ENCODE results near the gene HSPB1.

Gene HSPB1

GRCh38 chr7:76302347-76303201 is at the start of gene HSPB1:
HSPB1 (plus strand) TSS chr7:76302673; CDS start chr7:76302713, 40 bp downstream.
- Histone ChIP-seq H4K20me1 (ENCODE audit: insufficient read depth, low read length, poor library complexity, severe bottlenecking) (no peaks in the 10 kb centered on the region), H3K9ac (ENCODE audit: low read depth, low read length, poor library complexity, severe bottlenecking) (peak within 1 kb of the TSS; percentile 86), H3K4me1 (ENCODE audit: insufficient read depth, low read length, poor library complexity, severe bottlenecking) (peaks cover 15% of the 10 kb centered on the region), H3K4me3 (ENCODE audit: low read length, poor library complexity, severe bottlenecking) (peak within 1 kb of the TSS; percentile 75), H3K27me3 (ENCODE audit: insufficient read depth, low read length, poor library complexity, severe bottlenecking) (no peaks in the 10 kb centered on the region), H3F3A (ENCODE audit: low read depth) (no peaks in the 10 kb centered on the region), H2AFZ (ENCODE audit: low read length) (peak within 1 kb of the TSS; percentile 92), H3K9me3 (ENCODE audit: insufficient read depth, low read depth, low read length) (no peaks in the 10 kb centered on the region), H3K4me2 (ENCODE audit: low read depth, low read length, poor library complexity, severe bottlenecking) (peak within 1 kb of the TSS; percentile 81), H3K9me2 (replicated peaks; ENCODE audit: low read depth, low read length) (no peaks in the 10 kb centered on the region), H3K79me2 (ENCODE audit: insufficient read depth, low read length) (peaks cover 15% of the 10 kb centered on the region; the same call in 1 of the 2 replicates), H3K36me3 (ENCODE audit: insufficient read depth, low read length) (no peaks in the 10 kb centered on the region)
- TF ChIP-seq EZH2phosphoT487 (IDR thresholded peaks at IDR 0.05; ENCODE audit: borderline replicate concordance) (no peak), CTCF (conservative IDR thresholded peaks at IDR 0.05; ENCODE audit: low read length) (no peak)

GRCh38 chr7:76254781-76255180 is 47.7 kb upstream of the HSPB1 start:
- no peaks in the 10 kb centered on the region for H4K20me1 ChIP-seq (ENCODE audit: insufficient read depth, low read length, poor library complexity, severe bottlenecking)
- H3K4me3 ChIP-seq (ENCODE audit: low read length, poor library complexity, severe bottlenecking): no peak overlapping the region
- H3K4me1 ChIP-seq (ENCODE audit: insufficient read depth, low read length, poor library complexity, severe bottlenecking): no peaks in the 10 kb centered on the region
- no peaks in the 10 kb centered on the region for H3K9me3 ChIP-seq (ENCODE audit: insufficient read depth, low read depth, low read length)
- H3K27me3 ChIP-seq (ENCODE audit: insufficient read depth, low read length, poor library complexity, severe bottlenecking): no peaks in the 10 kb centered on the region
- H3K36me3 ChIP-seq (ENCODE audit: insufficient read depth, low read length): no peaks in the 10 kb centered on the region
- no peak overlapping the region for H3K9ac ChIP-seq (ENCODE audit: low read depth, low read length, poor library complexity, severe bottlenecking)
- no peaks in the 10 kb centered on the region for H3K9me2 ChIP-seq (replicated peaks; ENCODE audit: low read depth, low read length)
- no peak overlapping the region for H3K4me2 ChIP-seq (ENCODE audit: low read depth, low read length, poor library complexity, severe bottlenecking)
- no peaks in the 10 kb centered on the region for H3K79me2 ChIP-seq (ENCODE audit: insufficient read depth, low read length)
- TF ChIP-seq EZH2phosphoT487 (IDR thresholded peaks at IDR 0.05; ENCODE audit: borderline replicate concordance) (no peak), CTCF (conservative IDR thresholded peaks at IDR 0.05; ENCODE audit: low read length) (no peak)
- H2AFZ ChIP-seq (ENCODE audit: low read length): no peak overlapping the region
- no peaks in the 10 kb centered on the region for H3F3A ChIP-seq (ENCODE audit: low read depth)

- H3K9me2 ChIP-seq (replicated peaks; ENCODE audit: low read depth, low read length): no peaks in the 10 kb centered on the region
- no peaks in the 10 kb centered on the region for H3K27me3 ChIP-seq (ENCODE audit: insufficient read depth, low read length, poor library complexity, severe bottlenecking)
- no peaks in the 10 kb centered on the region for H3F3A ChIP-seq (ENCODE audit: low read depth)
- H3K4me1 ChIP-seq (ENCODE audit: insufficient read depth, low read length, poor library complexity, severe bottlenecking): no peaks in the 10 kb centered on the region
- H3K4me2 ChIP-seq (ENCODE audit: low read depth, low read length, poor library complexity, severe bottlenecking): no peak overlapping the region
- H3K79me2 ChIP-seq (ENCODE audit: insufficient read depth, low read length): no peaks in the 10 kb centered on the region
- no peaks in the 10 kb centered on the region for H3K36me3 ChIP-seq (ENCODE audit: insufficient read depth, low read length)
- H3K9me3 ChIP-seq (ENCODE audit: insufficient read depth, low read depth, low read length): no peaks in the 10 kb centered on the region
- TF ChIP-seq EZH2phosphoT487 (IDR thresholded peaks at IDR 0.05; ENCODE audit: borderline replicate concordance): no peak
- no peak for TF ChIP-seq CTCF (conservative IDR thresholded peaks at IDR 0.05; ENCODE audit: low read length)
- H4K20me1 ChIP-seq (ENCODE audit: insufficient read depth, low read length, poor library complexity, severe bottlenecking): no peaks in the 10 kb centered on the region
- H3K9ac ChIP-seq (ENCODE audit: low read depth, low read length, poor library complexity, severe bottlenecking): no peak overlapping the region
- H3K4me3 ChIP-seq (ENCODE audit: low read length, poor library complexity, severe bottlenecking): no peak overlapping the region
- H2AFZ ChIP-seq (ENCODE audit: low read length): no peak overlapping the region
These were observed 44.5 kb upstream of the HSPB1 start for GRCh38 chr7:76257973-76258372.

All from Loucy (cell line).